Aorta (tissue), 5 donors: ENCODE results near the gene NKD2. TPM values are rescaled to one million over a fixed set of nuclear protein-coding genes. Genes with fewer than 3 reads are reported as not detected.

ENCODE experiments used
- ATAC-seq: fragments of 200-7000 bp; cut with Tn5 transposase; one replicate; pipeline ENCODE4 v1.9.1; 2022; ENCODE audit warnings: moderate library complexity; ENCODE audit not compliant: low FRiP score
- DNase-seq, 2 donors: peaks; one replicate each; pipeline ENCODE4 v3.0.0-alpha.2; 2020
- H3K27ac ChIP-seq, 2 donors: one replicate each; pipeline ENCODE4 v1.5.1; 2013; ENCODE audit warnings: low read length in 2 of 2, mild to moderate bottlenecking in 2 of 2, moderate library complexity in 2 of 2, control low read depth in 1 of 2, inconsistent platforms in 1 of 2, low read depth in 1 of 2
- H3K27me3 ChIP-seq, 2 donors: one replicate each; pipeline ENCODE4 v1.6.1; 2013; ENCODE audit warnings: control low read depth in 1 of 2, low read length in 1 of 2, mild to moderate bottlenecking in 1 of 2, moderate library complexity in 1 of 2; ENCODE audit not compliant: insufficient read depth in 2 of 2, control insufficient read depth in 1 of 2
- H3K36me3 ChIP-seq, 2 donors: one replicate each; pipeline ENCODE4 v1.6.1; 2013; ENCODE audit warnings: control low read depth in 1 of 2, low read length in 1 of 2, mild to moderate bottlenecking in 1 of 2; ENCODE audit not compliant: insufficient read depth in 2 of 2, control insufficient read depth in 1 of 2
- H3K4me1 ChIP-seq, 2 donors: one replicate each; pipeline ENCODE4 v1.6.1; 2013; ENCODE audit warnings: low read length in 2 of 2, control low read depth in 1 of 2, mild to moderate bottlenecking in 1 of 2, moderate library complexity in 1 of 2; ENCODE audit not compliant: insufficient read depth in 2 of 2, control insufficient read depth in 1 of 2
- H3K4me3 ChIP-seq, 2 donors: one replicate each; pipeline ENCODE4 v1.5.1; 2013; ENCODE audit warnings: low read length in 2 of 2, control low read depth in 1 of 2, mild to moderate bottlenecking in 1 of 2
- H3K9me3 ChIP-seq: one replicate; pipeline ENCODE4 v1.6.1; 2013; ENCODE audit warnings: mild to moderate bottlenecking, low read length; ENCODE audit not compliant: control insufficient read depth
- whole genome bisulfite sequencing, 2 donors: extraction: QIAGEN DNeasy Blood & Tissue Kit; methylation state at CpG; one replicate each; pipeline ENCODE4 v1.1.7; 2013; 5-methylcytosine and 5-hydroxymethylcytosine counted together
- intact Hi-C, 2 donors: fragments of 100-400 bp; cut with DNase I; formaldehyde crosslinking; loops; one replicate each; pipeline versions ENCODE4 v1.14.2 to v1.15.0; 2022
- polyA plus RNA-seq, 2 donors: library from polyadenylated mRNA; stranded (reverse); fragments of 200-250 nt; gene quantifications; one replicate each; pipeline ENCODE4 v1.2.3, GENCODE V29; 2013
- total RNA-seq, 2 donors: library from RNA; stranded (reverse); fragmentation: NEBNext Ultra II Directional; extraction: Animal tissue kit (Norgen Biotek cat#: 25700); gene quantifications; one replicate each; pipeline ENCODE4 v1.2.1, GENCODE V29; 2021
- donor health status: healthy with polysubstance abuse.
- donor health status: Bipolar disorder and iron deficiency.
- donor health status: DM: no; HTN: no; CAD: no.
- donor health status: DM: no; HTN: no; CAD: no.
- donor health status: DM: yes; HTN: yes; CAD: no.

The NKD2 gene
- total and polyA plus RNA-seq, 4 donors, result 0.10 to 6.8 (median 2.8) TPM; not detected in 1

DNA sequence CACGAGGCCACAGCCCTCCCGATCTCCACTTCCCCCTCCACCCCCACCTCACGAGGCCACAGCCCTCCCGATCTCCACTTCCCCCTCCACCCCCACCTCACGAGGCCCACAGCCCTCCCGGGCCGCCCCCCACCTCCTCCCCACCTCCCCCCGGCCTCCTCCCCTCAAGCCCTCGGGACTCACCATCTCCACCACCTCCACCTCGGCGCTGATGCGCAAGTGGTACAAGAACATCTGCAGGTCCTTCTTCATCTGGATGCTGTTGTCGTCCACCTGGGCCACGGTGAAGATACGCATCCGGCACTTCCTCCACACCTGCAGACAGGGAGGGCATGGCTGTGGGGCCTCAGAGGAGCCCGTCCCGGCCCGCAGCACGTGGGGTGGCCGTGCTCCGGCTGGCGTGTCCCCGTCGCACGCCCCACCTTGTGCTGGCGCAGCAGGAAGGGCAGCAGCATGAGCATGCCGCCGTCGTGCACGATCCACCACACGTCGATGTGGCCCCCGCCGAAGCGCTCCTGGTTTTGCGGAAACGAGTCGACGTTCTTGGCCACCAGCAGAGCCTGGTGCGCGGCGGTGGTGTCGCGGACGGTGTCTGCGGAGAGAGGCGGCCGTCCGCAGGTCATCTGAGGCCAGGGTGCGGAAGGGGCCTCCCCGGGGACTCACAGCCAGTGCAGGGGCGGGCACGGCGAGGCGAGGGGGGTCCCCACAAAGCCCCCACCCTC, 55.2 kb downstream of the NKD2 start:
- Histone ChIP-seq H3K36me3 (peaks cover 0 to 7% of the 10 kb centered on the region in 2 donors), H3K4me3 (no peak overlapping the region), H3K27me3 (no peaks in the 10 kb centered on the region), H3K4me1 (no peaks in the 10 kb centered on the region), H3K9me3 (no peaks in the 10 kb centered on the region), H3K27ac (no peak overlapping the region)
- 94% methylated on average over 56 of the region's 56 CpGs for WGBS, 2 donors
- intact Hi-C loops, result no loop called here
- DNase-seq (peak in 1 of 2 donors; percentile 44), ATAC-seq (no peak)

DNA sequence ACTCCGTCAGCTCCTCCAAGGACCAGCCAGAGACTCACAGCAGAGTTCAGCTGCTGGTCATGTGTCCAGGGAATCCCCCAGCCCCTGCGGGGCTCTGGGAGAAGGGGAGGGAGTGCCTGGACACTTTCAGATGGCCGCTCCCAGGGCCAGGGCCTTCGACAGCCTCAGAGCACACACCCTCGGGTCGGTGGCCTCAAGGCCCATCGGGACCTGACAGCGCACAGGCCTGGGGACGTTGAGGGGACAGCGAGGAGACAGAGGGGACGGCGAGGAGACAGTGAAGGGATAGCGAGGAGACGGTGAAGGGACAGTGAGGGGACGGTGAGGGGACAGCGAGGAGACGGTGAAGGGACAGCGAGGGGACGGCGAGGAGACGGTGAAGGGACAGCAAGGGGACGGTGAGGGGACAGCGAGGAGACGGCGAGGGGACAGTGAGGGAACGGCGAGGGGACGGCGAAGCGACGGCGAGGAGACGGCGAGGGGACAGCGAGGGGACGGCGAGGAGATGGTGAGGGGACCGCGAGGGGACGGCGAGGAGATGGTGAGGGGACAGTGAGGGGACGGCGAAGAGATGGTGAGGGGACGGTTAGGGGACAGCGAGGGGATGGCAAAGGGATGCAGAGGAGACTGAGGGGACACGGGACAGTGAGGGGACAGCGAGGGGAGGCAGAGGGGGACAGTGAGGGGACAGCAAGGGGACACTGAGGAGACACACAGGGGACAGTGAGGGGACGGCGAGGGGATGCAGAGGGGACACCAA, 56.0 kb downstream of the NKD2 start:
- WGBS, 2 donors, result 89% methylated on average over 49 of the region's 49 CpGs
- intact Hi-C loops, result no loop called here
- no peak overlapping the region for H3K27ac ChIP-seq
- H3K27me3 ChIP-seq, result no peaks in the 10 kb centered on the region
- no peaks in the 10 kb centered on the region for H3K4me1 ChIP-seq
- peaks cover 0 to 7% of the 10 kb centered on the region in 2 donors for H3K36me3 ChIP-seq
- DNase-seq (peak in 1 of 2 donors; percentile 41), ATAC-seq (no peak)
- H3K9me3 ChIP-seq, result no peaks in the 10 kb centered on the region
- no peak overlapping the region for H3K4me3 ChIP-seq

DNA sequence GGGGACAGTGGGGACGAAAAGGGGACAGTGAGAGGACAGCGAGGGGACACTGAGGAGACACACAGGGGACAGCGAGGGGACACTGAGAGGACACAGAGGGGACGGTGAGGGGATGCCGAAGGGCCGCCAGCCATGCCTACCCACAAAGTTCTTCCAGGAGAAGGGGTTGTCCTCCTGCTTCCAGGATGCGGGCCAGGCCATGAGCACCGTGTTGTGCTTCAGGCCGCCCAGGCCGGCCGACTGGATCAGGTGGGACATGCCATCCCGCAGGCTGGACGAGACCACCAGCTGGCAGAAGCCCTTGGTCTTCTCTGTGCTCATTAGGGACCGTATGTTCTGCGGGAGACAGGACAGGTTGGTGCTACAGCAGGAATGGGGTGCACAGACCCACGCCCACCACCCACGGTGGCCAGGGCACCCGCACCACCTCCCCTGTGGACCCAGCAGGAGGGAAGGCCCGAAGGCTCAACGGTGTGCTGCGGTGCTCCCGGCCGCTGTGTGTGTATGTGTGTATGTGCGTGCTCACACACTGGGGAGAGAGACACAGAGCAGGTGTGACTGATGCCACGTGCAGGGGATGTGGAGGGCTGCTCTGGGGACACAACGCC, 56.6 kb downstream of the NKD2 start:
- no peak for ATAC-seq
- H3K4me3 ChIP-seq, result no peak overlapping the region
- H3K27ac ChIP-seq, result no peak overlapping the region
- intact Hi-C loops, result no loop called here
- peak in 1 of 2 donors; percentile 40 for DNase-seq
- no peaks in the 10 kb centered on the region for H3K9me3 ChIP-seq
- H3K27me3 ChIP-seq, result no peaks in the 10 kb centered on the region
- no peaks in the 10 kb centered on the region for H3K4me1 ChIP-seq
- 94% methylated on average over 26 of the region's 26 CpGs for WGBS, 2 donors
- H3K36me3 ChIP-seq, result peaks cover 0 to 4% of the 10 kb centered on the region in 2 donors

DNA sequence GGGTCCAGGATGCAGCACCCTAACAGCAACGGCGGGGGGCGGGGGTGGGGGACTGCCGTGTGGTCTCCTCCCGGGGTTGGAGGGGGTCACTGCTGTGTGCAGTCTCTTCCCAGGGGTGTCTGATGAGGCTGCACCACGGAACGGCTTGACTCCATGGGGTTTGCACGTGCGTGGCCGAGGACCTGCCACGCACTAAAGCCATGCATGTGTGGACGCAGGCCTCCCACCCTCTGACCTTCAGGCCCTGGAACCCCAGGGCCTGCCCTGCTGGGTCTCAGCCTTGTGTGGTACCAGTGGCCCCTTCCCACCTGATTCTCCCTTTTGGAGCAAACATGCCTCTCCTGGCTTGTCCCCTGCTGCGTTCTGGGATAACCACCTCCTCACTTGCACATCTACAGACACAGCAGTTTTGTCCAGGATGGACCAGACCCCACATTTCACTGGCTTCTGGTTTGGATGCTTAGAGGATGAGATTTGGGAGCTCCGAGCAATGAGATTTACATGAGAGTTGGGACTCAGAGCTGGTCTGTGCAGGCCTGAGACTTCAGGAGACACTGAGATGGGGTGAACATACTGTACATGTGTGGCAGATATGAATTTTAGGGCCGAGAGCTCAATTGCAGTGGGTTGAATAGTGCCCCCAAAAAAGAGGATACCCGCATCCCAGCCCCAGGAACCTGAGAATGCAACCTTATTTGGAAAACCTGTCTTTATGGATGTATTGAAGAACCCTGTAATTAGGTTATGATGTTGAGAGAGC, 57.5 kb downstream of the NKD2 start:
- Histone ChIP-seq H3K27ac (no peak overlapping the region), H3K4me1 (no peaks in the 10 kb centered on the region), H3K4me3 (no peak overlapping the region), H3K27me3 (no peaks in the 10 kb centered on the region), H3K36me3 (peaks cover 0 to 4% of the 10 kb centered on the region in 2 donors), H3K9me3 (no peaks in the 10 kb centered on the region)
- intact Hi-C loops, result no loop called here
- WGBS, 2 donors, result 95 to 96% methylated on average over 16 of the region's 16 CpGs
- DNase-seq (peak in 1 of 2 donors; percentile 35), ATAC-seq (no peak)

DNA sequence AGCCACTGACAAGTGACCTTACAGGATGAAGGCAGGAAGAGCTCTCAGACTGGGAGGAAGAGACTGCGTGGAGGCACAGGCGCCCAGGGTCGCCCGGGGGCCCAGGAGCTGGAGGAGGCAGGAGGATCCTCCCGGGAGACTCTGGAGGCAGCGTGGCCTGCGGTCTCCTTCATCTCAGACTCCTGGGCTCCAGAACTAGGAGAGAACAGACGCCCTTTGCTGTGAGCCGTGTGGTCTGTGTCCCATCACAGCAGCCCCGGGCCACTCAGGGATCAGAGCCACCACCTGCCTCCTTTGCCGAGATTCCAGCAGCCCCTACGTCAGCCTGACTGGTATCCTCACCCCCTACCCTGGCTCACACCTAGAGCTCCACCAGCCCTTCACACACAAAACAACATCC, 58.1 kb downstream of the NKD2 start:
- Histone ChIP-seq H3K9me3 (no peaks in the 10 kb centered on the region), H3K4me1 (no peaks in the 10 kb centered on the region), H3K27ac (no peak overlapping the region), H3K27me3 (no peaks in the 10 kb centered on the region), H3K36me3 (peaks cover 0 to 4% of the 10 kb centered on the region in 2 donors), H3K4me3 (no peak overlapping the region)
- intact Hi-C loops, result no loop called here
- WGBS, 2 donors, result 89 to 97% methylated on average over 10 to 12 of the region's 12 CpGs
- no peak for ATAC-seq
- DNase-seq, result no peak

DNA sequence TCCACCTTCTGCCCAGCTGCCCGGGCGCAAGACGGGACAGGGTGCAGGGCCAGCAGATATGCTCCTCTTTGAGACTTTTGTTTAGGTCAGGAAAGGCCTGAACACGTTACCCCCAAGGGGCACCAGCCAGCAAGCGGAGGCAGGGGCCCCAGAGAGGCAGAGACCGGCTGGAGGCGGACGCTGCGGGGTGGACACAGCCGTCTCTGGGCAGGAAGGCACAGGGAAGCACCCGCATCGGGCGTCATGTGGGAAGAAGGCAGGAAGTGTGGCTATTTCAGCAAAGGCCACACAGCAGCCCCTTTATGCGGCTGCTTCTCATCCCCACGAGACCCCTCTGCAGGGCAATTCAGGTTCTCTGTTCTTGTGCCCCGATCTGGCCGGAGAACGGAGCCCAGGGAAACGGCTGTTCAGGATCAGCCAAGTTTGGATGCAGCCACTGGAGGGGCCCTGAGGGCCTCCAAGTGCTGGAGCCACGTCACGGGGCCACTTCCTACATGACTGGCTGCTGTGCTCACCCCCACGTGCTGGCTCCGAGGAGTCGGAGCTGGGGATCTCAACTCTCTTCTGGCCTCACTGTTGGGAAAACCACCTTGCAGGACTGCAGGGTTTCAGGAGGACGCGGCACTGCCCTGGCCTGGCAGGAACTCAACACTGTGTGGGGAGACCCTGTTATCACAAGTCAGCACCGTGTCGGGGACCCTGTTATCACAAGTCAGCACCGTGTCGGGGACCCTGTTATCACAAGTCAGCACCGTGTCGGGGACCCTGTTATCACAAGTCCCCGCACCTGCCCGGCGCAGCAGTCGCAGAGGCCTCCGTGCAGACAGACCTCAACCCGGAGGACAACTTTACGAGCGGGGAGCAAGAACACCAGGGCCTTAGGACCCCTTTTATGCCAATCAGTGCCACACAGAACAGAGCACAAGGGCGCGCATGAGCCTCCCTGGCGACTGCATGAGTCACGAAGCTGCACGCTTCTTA, 58.8 kb downstream of the NKD2 start:
- no peak for ATAC-seq
- intact Hi-C loops, result no loop called here
- no peak for DNase-seq
- H3K27ac ChIP-seq, result no peak overlapping the region
- WGBS, 2 donors, result 86% methylated on average over 45 of the region's 45 CpGs
- H3K36me3 ChIP-seq, result peaks cover 0 to 4% of the 10 kb centered on the region in 2 donors
- H3K9me3 ChIP-seq, result no peaks in the 10 kb centered on the region
- H3K4me3 ChIP-seq, result no peak overlapping the region
- H3K27me3 ChIP-seq, result no peaks in the 10 kb centered on the region
- H3K4me1 ChIP-seq, result no peaks in the 10 kb centered on the region

DNA sequence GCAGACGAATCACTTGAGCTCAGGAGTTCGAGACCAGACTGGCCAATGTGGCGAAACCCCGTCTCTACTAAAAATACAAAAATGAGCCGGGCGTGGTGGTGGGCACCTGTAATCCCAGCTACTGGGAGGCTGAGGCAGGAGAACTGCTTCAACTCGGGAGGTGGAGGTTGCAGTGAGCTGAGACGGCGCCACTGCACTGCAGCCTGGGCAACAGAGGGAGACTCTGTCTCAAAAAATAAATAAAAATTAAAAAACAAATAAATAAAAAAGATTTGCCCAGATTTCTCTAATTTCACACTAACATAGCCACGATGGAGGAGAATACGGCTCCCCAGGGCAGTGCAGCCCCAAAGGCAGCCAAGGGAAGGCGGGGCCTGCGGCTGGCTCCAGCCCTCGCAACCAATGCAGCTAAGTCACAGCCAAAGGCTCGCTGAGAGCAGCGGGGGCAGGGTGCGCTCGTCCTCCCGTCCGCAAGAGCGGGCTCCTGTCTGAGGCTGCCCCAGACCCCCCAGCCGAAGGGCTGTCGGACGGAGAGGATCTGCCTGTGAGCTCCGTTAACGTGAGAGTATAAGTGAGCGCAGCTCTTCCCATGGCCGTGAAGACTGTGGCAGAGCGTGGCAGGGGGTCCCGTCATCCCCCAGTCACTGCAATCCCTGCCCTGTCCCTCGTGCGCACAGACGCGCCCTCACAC, 59.7 kb downstream of the NKD2 start:
- H3K27me3 ChIP-seq, result no peaks in the 10 kb centered on the region
- H3K9me3 ChIP-seq, result no peaks in the 10 kb centered on the region
- H3K4me1 ChIP-seq, result no peaks in the 10 kb centered on the region
- 91 to 93% methylated on average over 34 of the region's 34 CpGs for WGBS, 2 donors
- DNase-seq (no peak), ATAC-seq (peak; percentile 85)
- peaks cover 0 to 2% of the 10 kb centered on the region in 2 donors for H3K36me3 ChIP-seq
- no peak overlapping the region for H3K27ac ChIP-seq
- intact Hi-C loops, result no loop called here
- H3K4me3 ChIP-seq, result no peak overlapping the region
